Liver (tissue), 9 donors: ENCODE measurements around the gene APLN. TPM values are rescaled to one million over a fixed set of nuclear protein-coding genes. Genes with fewer than 3 reads are reported as not detected.

Experiments
- DNase-seq: peaks from one replicate; pipeline ENCODE4 v3.0.0-alpha.2; 2017; ENCODE audit warnings: low spot score
- H3K27ac ChIP-seq, 2 donors: one replicate each; pipeline ENCODE4 v1.7.0; 2013; ENCODE audit warnings: inconsistent platforms in 2 of 2, low read length in 2 of 2, control low read depth in 1 of 2, low read depth in 1 of 2, mild to moderate bottlenecking in 1 of 2
- H3K27me3 ChIP-seq, 4 donors: one replicate each; pipeline versions ENCODE4 v1.6.1 to v1.7.0; 2013; ENCODE audit warnings: low read length in 3 of 4, inconsistent platforms in 1 of 4, mild to moderate bottlenecking in 1 of 4, moderate library complexity in 1 of 4; ENCODE audit not compliant: control insufficient read depth in 4 of 4, insufficient read depth in 4 of 4
- H3K36me3 ChIP-seq, 4 donors: one replicate each; pipeline versions ENCODE4 v1.6.1 to v1.7.0; 2013; ENCODE audit warnings: low read length in 3 of 4, mild to moderate bottlenecking in 3 of 4, low read depth in 1 of 4, moderate library complexity in 1 of 4; ENCODE audit not compliant: control insufficient read depth in 4 of 4, insufficient read depth in 3 of 4
- H3K4me1 ChIP-seq, 4 donors: one replicate each; pipeline versions ENCODE4 v1.6.1 to v1.7.0; 2013; ENCODE audit warnings: low read length in 3 of 4, mild to moderate bottlenecking in 3 of 4, moderate library complexity in 1 of 4; ENCODE audit not compliant: control insufficient read depth in 4 of 4, insufficient read depth in 4 of 4
- H3K4me3 ChIP-seq, 3 donors: one replicate each; pipeline versions ENCODE4 v1.6.1 to v1.7.0; 2013; ENCODE audit warnings: low read length in 3 of 3, control low read depth in 1 of 3, low read depth in 1 of 3, mild to moderate bottlenecking in 1 of 3
- H3K9ac ChIP-seq, 2 donors: one replicate each; pipeline ENCODE4 v1.7.0; 2013; ENCODE audit warnings: low read length in 2 of 2, mild to moderate bottlenecking in 2 of 2, moderate library complexity in 2 of 2, control low read depth in 1 of 2, low read depth in 1 of 2
- H3K9me3 ChIP-seq, 4 donors: one replicate each; pipeline versions ENCODE4 v1.6.1 to v1.7.0; 2013; ENCODE audit warnings: low read length in 3 of 4; ENCODE audit not compliant: control insufficient read depth in 4 of 4
- ATF3 ChIP-seq: IDR thresholded peaks from 2 replicates; pipeline ENCODE4 v1.6.1; 2016; ENCODE audit warnings: antibody characterized with exemption
- CTCF ChIP-seq: fragments of 150-350 bp; IDR thresholded peaks from 2 replicates; pipeline ENCODE4 v1.5.1; 2017; ENCODE audit warnings: improper control_type of control experiment, low read depth, low read length; ENCODE audit not compliant: missing input control
- EGR1 ChIP-seq, 2 donors: IDR thresholded peaks; 2 replicates each; pipeline ENCODE4 v1.6.1; 2016 to 2018; ENCODE audit warnings: antibody characterized with exemption in 2 of 2, low read depth in 2 of 2
- FOXA1 ChIP-seq: IDR thresholded peaks from 2 replicates; pipeline ENCODE4 v1.6.1; 2016; ENCODE audit warnings: antibody characterized with exemption
- FOXA2 ChIP-seq: IDR thresholded peaks from 2 replicates; pipeline ENCODE4 v1.6.1; 2016; ENCODE audit warnings: antibody characterized with exemption
- GABPA ChIP-seq, 2 donors: IDR thresholded peaks in 1 of 2; conservative IDR thresholded peaks in 1 of 2; 2 replicates each; pipeline ENCODE4 v1.6.1; 2016; ENCODE audit warnings: antibody characterized with exemption in 2 of 2, mild to moderate bottlenecking in 1 of 2, moderate library complexity in 1 of 2
- HNF4A ChIP-seq, 2 donors: conservative IDR thresholded peaks; 2 replicates each; pipeline ENCODE4 v1.6.1; 2016; ENCODE audit warnings: antibody characterized with exemption in 2 of 2, mild to moderate bottlenecking in 2 of 2
- HNF4G ChIP-seq: IDR thresholded peaks from 2 replicates; pipeline ENCODE4 v1.6.1; 2016; ENCODE audit warnings: antibody characterized with exemption
- JUND ChIP-seq, 2 donors: IDR thresholded peaks; 2 replicates each; pipeline ENCODE4 v1.6.1; 2016; ENCODE audit warnings: antibody characterized with exemption in 2 of 2
- NR2F2 ChIP-seq: IDR thresholded peaks from 2 replicates; pipeline ENCODE4 v1.6.1; 2016; ENCODE audit warnings: antibody characterized with exemption
- RAD21 ChIP-seq, 2 donors: IDR thresholded peaks; 2 replicates each; pipeline ENCODE4 v1.6.1; 2016; ENCODE audit warnings: antibody characterized with exemption in 2 of 2, mild to moderate bottlenecking in 2 of 2
- RXRA ChIP-seq, 2 donors: IDR thresholded peaks; 2 replicates each; pipeline ENCODE4 v1.6.1; 2017 to 2018; ENCODE audit warnings: antibody characterized with exemption in 2 of 2, mild to moderate bottlenecking in 1 of 2
- SP1 ChIP-seq: IDR thresholded peaks from 2 replicates; pipeline ENCODE4 v1.6.1; 2018; ENCODE audit warnings: antibody characterized with exemption, mild to moderate bottlenecking
- TAF1 ChIP-seq: conservative IDR thresholded peaks from 2 replicates; pipeline ENCODE4 v1.6.1; 2016; ENCODE audit warnings: antibody characterized with exemption, mild to moderate bottlenecking
- YY1 ChIP-seq: IDR thresholded peaks from 2 replicates; pipeline ENCODE4 v1.6.1; 2016; ENCODE audit warnings: antibody characterized with exemption, mild to moderate bottlenecking
- WGBS: extraction: QIAGEN DNeasy Blood & Tissue Kit; methylation state at CpG from one replicate; pipeline ENCODE4 v1.1.7; 2013; 5-methylcytosine and 5-hydroxymethylcytosine counted together
- polyA plus RNA-seq, 2 donors: library from polyadenylated mRNA; stranded (reverse) in 1 of 2; unstranded in 1 of 2; fragments of 200-250 nt in 1 of 2; fragments of >200 nt in 1 of 2; fragmentation: Nextera tagmentation in 1 of 2; extraction: Ambion mirVana in 1 of 2; gene quantifications; one replicate each; pipeline versions ENCODE4 v1.2.1 to v1.2.3, GENCODE V29; 2013 to 2015
- total RNA-seq, 2 donors: library from RNA; depleted of rRNA; stranded (reverse); fragments of >200 nt; gene quantifications; one replicate each; pipeline ENCODE4 v1.2.3, GENCODE V29; 2014
- TF ChIP-seq, protein P1 (sequence below): IDR thresholded peaks from 2 replicates; pipeline ENCODE4 v1.6.1; 2016; ENCODE audit warnings: antibody characterized with exemption
- TF ChIP-seq, protein P2 (sequence below): IDR thresholded peaks from 2 replicates; pipeline ENCODE4 v1.6.1; 2016; ENCODE audit warnings: antibody characterized with exemption
- TF ChIP-seq, protein P3 (sequence below): IDR thresholded peaks from 2 replicates; pipeline ENCODE4 v1.6.1; 2016; ENCODE audit warnings: antibody characterized with exemption, mild to moderate bottlenecking
- donor health status: healthy.
- donor health status: healthy.
- donor health status: healthy.
- donor health status: healthy.
- donor health status: healthy.

APLN gene
- total and polyA plus RNA-seq, 4 donors, result 0.19 to 0.33 TPM; not detected in 2

- H3K36me3 ChIP-seq, result no peaks in the 10 kb centered on the region
- 94% methylated on average over 1 of the region's 1 CpG for WGBS
- TF ChIP-seq FOXA1, result no peak
- TF ChIP-seq GABPA (IDR thresholded peaks at IDR 0.05 in 1 of 2, conservative IDR thresholded peaks at IDR 0.05 in 1 of 2), result no peak
- TF ChIP-seq EGR1 (IDR thresholded peaks at IDR 0.05; ENCODE audit: low read depth in 2 of 2), result no peak
- no peak for TF ChIP-seq NR2F2
- no peak for TF ChIP-seq SP1
- TF ChIP-seq, protein P1, sequence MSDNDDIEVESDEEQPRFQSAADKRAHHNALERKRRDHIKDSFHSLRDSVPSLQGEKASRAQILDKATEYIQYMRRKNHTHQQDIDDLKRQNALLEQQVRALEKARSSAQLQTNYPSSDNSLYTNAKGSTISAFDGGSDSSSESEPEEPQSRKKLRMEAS, result no peak
- TF ChIP-seq YY1, result no peak
- TF ChIP-seq RAD21 (IDR thresholded peaks at IDR 0.05), result no peak
- H3K4me3 ChIP-seq, result no peak overlapping the region
- no peak overlapping the region for H3K27ac ChIP-seq
- no peak for DNase-seq
- H3K27me3 ChIP-seq, result no peaks in the 10 kb centered on the region
- H3K9me3 ChIP-seq, result no peaks in the 10 kb centered on the region
- H3K4me1 ChIP-seq, result peaks cover 0 to 3% (median under 1%) of the 10 kb centered on the region in 4 donors
- no peak overlapping the region for H3K9ac ChIP-seq
Measured at GRCh38 chrX:129682979-129683378, 28.2 kb upstream of the APLN start.

- Histone ChIP-seq H3K9ac (no peak overlapping the region), H3K4me1 (peaks cover 0 to 5% (median 1%) of the 10 kb centered on the region in 4 donors), H3K27ac (no peak overlapping the region), H3K36me3 (no peaks in the 10 kb centered on the region), H3K27me3 (no peaks in the 10 kb centered on the region), H3K4me3 (no peak overlapping the region), H3K9me3 (no peaks in the 10 kb centered on the region)
- TF ChIP-seq, protein P2, sequence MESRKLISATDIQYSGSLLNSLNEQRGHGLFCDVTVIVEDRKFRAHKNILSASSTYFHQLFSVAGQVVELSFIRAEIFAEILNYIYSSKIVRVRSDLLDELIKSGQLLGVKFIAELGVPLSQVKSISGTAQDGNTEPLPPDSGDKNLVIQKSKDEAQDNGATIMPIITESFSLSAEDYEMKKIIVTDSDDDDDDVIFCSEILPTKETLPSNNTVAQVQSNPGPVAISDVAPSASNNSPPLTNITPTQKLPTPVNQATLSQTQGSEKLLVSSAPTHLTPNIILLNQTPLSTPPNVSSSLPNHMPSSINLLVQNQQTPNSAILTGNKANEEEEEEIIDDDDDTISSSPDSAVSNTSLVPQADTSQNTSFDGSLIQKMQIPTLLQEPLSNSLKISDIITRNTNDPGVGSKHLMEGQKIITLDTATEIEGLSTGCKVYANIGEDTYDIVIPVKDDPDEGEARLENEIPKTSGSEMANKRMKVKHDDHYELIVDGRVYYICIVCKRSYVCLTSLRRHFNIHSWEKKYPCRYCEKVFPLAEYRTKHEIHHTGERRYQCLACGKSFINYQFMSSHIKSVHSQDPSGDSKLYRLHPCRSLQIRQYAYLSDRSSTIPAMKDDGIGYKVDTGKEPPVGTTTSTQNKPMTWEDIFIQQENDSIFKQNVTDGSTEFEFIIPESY, result no peak
- TF ChIP-seq RXRA (IDR thresholded peaks at IDR 0.05), result no peak
- no peak for TF ChIP-seq HNF4G
- no peak for TF ChIP-seq SP1
- TF ChIP-seq JUND (IDR thresholded peaks at IDR 0.05), result no peak
- no peak for TF ChIP-seq EGR1 (IDR thresholded peaks at IDR 0.05; ENCODE audit: low read depth in 2 of 2)
- no peak for TF ChIP-seq ATF3
- TF ChIP-seq FOXA1, result no peak
- TF ChIP-seq, protein P1, result no peak
- no peak for TF ChIP-seq YY1
- TF ChIP-seq FOXA2, result no peak
- TF ChIP-seq, protein P3, sequence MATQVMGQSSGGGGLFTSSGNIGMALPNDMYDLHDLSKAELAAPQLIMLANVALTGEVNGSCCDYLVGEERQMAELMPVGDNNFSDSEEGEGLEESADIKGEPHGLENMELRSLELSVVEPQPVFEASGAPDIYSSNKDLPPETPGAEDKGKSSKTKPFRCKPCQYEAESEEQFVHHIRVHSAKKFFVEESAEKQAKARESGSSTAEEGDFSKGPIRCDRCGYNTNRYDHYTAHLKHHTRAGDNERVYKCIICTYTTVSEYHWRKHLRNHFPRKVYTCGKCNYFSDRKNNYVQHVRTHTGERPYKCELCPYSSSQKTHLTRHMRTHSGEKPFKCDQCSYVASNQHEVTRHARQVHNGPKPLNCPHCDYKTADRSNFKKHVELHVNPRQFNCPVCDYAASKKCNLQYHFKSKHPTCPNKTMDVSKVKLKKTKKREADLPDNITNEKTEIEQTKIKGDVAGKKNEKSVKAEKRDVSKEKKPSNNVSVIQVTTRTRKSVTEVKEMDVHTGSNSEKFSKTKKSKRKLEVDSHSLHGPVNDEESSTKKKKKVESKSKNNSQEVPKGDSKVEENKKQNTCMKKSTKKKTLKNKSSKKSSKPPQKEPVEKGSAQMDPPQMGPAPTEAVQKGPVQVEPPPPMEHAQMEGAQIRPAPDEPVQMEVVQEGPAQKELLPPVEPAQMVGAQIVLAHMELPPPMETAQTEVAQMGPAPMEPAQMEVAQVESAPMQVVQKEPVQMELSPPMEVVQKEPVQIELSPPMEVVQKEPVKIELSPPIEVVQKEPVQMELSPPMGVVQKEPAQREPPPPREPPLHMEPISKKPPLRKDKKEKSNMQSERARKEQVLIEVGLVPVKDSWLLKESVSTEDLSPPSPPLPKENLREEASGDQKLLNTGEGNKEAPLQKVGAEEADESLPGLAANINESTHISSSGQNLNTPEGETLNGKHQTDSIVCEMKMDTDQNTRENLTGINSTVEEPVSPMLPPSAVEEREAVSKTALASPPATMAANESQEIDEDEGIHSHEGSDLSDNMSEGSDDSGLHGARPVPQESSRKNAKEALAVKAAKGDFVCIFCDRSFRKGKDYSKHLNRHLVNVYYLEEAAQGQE, result no peak
- TF ChIP-seq CTCF, result no peak
- TF ChIP-seq TAF1, result no peak
- TF ChIP-seq GABPA (IDR thresholded peaks at IDR 0.05 in 1 of 2, conservative IDR thresholded peaks at IDR 0.05 in 1 of 2), result no peak
- TF ChIP-seq HNF4A (conservative IDR thresholded peaks at IDR 0.05), result no peak
- TF ChIP-seq RAD21 (IDR thresholded peaks at IDR 0.05), result no peak
- DNase-seq, result no peak
- WGBS, result 95% methylated on average over 1 of the region's 1 CpG
Measured at GRCh38 chrX:129679901-129680300, 25.1 kb upstream of the APLN start.
